Cardiac fibroblast (primary cell): ENCODE results near the gene MOGAT2.

ENCODE experiments used
- DNase-seq, 2 donors: peaks; one replicate each; pipeline versions ENCODE4 v3.0.0 to v3.0.0-alpha.2; 2010; ENCODE audit warnings: low read depth in 2 of 2
- H3K4me3 ChIP-seq, 2 donors: replicated peaks in 1 of 2; 1 replicate in 1 of 2; 2 replicates in 1 of 2; pipeline ENCODE4 v1.5.1; 2011; ENCODE audit warnings: low read depth in 2 of 2, low read length in 2 of 2, mild to moderate bottlenecking in 2 of 2, moderate library complexity in 1 of 2
- TF ChIP-seq, protein P1 (sequence below): IDR thresholded peaks from one replicate; pipeline ENCODE4 v1.5.1; 2011; ENCODE audit warnings: low read depth, mild to moderate bottlenecking, low read length, inconsistent platforms

The MOGAT2 gene

DNA sequence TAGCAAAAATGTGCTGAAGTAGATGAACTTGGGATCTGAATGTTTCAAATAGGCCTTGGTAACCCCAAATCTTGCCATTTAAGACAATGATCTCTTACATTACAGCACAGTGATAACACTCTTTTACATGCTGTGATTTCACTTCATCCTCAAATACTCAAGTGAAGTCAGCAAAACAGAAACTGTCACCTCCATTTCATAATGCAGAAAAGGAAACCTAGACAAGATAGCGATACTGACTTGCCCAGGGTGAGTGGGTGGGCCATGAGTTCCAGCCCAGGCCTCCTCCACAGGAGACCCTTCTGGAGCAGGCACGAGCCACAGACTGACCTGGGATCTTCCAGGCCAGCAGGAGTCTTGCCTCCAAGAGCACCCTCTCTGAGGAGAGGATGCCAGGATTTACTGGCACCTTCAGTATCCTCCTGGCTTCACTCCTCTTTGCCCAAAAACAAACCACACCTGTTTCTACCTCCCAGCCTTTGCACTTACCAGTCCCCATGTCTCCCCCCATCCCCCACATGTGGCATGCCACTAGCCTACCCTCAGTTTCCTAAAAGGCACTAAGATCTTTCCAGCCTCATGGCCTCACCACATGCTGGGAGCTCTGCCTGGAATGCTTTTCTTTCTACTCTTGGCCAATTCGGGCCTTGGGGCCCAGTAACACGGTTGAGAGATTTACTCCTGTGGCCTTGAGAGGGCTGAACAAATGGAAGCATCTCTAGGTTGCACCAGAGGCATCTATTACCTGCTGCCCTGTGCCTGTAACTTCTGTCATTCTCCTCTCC, 49.0 kb downstream of the MOGAT2 start:
- no peak overlapping the region for H3K4me3 ChIP-seq
- DNase-seq = no peak

DNA sequence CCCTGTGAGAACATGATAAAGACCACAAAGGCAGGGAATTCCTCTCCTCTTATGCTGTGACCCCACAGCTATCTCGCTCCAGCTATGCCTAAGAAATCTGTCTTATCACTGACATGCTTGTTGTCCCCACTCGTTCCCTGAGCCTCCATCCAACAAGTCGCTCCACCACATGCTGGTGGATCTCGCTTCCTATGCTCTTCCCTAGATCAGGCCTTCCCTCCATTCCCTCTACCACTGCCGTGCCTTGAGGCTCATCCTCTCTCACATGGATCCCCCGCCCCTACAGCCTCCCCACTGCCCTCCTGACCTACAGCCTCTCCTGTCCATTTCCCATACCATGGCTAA, 49.6 kb downstream of the MOGAT2 start:
- no peak overlapping the region for H3K4me3 ChIP-seq
- TF ChIP-seq, protein P1, sequence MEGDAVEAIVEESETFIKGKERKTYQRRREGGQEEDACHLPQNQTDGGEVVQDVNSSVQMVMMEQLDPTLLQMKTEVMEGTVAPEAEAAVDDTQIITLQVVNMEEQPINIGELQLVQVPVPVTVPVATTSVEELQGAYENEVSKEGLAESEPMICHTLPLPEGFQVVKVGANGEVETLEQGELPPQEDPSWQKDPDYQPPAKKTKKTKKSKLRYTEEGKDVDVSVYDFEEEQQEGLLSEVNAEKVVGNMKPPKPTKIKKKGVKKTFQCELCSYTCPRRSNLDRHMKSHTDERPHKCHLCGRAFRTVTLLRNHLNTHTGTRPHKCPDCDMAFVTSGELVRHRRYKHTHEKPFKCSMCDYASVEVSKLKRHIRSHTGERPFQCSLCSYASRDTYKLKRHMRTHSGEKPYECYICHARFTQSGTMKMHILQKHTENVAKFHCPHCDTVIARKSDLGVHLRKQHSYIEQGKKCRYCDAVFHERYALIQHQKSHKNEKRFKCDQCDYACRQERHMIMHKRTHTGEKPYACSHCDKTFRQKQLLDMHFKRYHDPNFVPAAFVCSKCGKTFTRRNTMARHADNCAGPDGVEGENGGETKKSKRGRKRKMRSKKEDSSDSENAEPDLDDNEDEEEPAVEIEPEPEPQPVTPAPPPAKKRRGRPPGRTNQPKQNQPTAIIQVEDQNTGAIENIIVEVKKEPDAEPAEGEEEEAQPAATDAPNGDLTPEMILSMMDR = no peak
- no peak for DNase-seq

More for the DNA sequence above, 49.0 kb downstream of the MOGAT2 start:
- TF ChIP-seq, protein P1 = no peak

DNA sequence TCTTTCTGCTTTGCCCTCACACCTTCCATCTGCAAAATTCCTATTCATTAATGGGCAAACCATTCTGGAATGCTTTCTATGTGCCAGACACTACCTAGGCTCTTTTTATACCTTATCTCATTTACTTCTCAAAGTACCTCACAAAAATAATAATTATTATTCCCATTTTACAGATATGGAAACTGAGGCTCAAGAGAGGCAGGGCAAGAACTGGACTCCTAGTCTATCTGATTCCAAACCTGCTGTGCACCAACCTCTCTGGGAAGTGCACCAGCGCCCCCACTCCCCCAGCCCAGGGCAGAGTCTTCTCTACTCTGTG, 50.1 kb downstream of the MOGAT2 start:
- no peak for DNase-seq
- H3K4me3 ChIP-seq = no peak overlapping the region
- TF ChIP-seq, protein P1 = no peak

DNA sequence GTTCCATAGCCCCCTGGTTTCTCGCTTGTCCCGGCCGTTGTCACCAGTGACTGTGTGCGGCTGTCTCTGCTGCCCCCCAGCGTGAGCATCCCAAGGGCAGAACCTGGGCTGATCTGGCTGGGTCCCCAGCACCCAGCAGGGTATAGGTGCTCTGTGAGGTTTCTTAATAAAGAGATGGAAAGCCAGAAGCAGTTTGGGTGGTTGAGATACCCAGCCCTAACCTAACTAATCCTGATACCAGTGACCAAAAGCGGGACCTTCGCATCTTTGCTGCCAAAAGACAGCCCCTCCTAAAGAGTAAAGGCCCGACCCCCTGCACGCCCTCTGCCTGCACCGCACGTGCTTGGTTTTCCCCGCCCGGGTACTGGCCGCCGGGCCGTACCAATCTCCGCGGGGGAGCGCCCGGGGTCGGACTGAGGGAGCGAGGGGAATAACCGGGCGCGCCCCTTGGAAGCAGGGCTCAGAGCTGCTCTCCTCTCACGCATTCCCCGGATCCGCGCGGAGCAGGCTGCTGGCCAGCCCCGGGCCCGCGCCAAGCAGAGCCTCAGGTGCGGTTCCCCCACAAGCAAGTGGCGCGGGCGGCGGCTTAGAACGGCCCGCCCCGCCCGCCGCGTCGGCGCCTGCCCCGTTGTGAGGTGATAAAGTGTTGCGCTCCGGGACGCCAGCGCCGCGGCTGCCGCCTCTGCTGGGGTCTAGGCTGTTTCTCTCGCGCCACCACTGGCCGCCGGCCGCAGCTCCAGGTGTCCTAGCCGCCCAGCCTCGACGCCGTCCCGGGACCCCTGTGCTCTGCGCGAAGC, 50.7 kb downstream of the MOGAT2 start, which contains the start of gene DGAT2:
TSS of gene DGAT2 (plus strand) at position 667 of the 797 bp plus-strand sequence. CDS start 214 bp downstream, outside the sequence.
- H3K4me3 ChIP-seq = peak within 1 kb of the TSS; percentile 42 to 55
- peak; percentile 62 to 72 for DNase-seq
- TF ChIP-seq, protein P1 = no peak

DNA sequence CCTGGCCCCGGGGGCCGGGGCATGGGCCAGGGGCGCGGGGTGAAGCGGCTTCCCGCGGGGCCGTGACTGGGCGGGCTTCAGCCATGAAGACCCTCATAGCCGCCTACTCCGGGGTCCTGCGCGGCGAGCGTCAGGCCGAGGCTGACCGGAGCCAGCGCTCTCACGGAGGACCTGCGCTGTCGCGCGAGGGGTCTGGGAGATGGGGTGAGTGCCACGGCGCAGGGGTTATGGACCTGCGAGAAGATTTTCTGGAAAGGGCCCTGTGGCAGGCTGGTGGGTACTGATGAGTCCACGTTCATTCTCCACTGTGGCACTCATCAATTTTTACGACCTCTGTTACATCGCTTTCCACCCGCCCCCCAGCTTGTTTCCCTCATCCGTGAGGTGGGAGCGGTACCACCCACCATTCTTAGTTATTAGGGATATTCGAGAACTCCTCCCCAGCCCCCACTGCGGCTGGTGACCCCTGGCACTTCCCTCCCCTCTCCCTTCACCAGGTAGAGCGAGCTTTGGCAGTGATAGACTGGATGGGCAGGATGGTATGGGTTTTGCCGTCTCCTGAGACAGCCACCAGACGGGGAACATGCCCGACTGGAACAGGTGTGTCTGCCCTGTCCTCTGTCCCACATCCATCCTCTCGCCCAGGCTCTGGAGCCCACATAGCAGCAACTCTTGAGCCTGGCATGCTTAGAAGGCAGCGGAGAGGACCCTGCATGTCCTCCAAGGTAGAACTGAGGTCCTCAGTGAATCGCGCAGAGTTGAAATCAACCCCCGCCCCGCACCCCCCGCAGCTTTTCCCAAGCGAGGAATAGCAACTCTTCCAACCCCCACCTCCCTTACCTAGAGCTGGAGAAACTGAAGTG, 51.5 kb downstream of the MOGAT2 start:
- TF ChIP-seq, protein P1 = no peak
- no peak for DNase-seq
- H3K4me3 ChIP-seq = peak overlapping the region; percentile 42 to 55

DNA sequence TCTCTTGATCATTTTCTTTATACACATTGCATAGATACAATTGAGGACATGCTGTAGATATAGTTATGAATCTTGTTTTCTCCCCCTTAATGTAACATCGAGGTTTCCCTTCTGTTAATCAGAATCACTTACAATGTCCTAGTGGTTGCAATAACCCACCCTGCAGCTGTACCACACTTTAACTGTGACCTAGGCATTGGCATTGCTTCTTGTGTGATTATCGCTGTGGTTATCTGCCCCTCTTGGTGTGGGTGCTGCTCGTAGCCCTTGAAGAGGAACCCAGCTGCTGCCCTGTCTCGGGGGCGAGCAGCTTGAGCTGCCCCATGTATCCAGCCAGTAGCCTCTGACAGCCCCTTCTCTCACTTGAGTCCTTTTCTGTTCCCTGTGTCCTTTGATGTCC, 52.5 kb downstream of the MOGAT2 start:
- H3K4me3 ChIP-seq = no peak overlapping the region
- TF ChIP-seq, protein P1 = no peak

More for the DNA sequence above, 52.5 kb downstream of the MOGAT2 start:
- DNase-seq = no peak
